Measurements from ENCODE around the gene ITGAE. TPM values are rescaled to one million over a fixed set of nuclear protein-coding genes. Genes with fewer than 3 reads are reported as not detected.

The ITGAE gene
- total RNA-seq, 1 donor from 2014 or later = 47.5 TPM

GRCh38 chr17:3766779-3767178 lies 34.2 kb downstream of the ITGAE start:
- no peaks in the 10 kb centered on the region for H3K79me2 ChIP-seq (ENCODE audit: low read depth)
- H3K27ac ChIP-seq = no peak overlapping the region
- H3K4me2 ChIP-seq = no peak overlapping the region
- TF ChIP-seq CTCF (IDR thresholded peaks at IDR 0.05) (no peak), EZH2 (IDR thresholded peaks at IDR 0.05) (no peak), EZH2phosphoT487 (IDR thresholded peaks at IDR 0.05) (no peak)
- no peaks in the 10 kb centered on the region for H3F3A ChIP-seq (ENCODE audit: low read depth)
- H3K27ac Mint-ChIP-seq = no peak overlapping the region
- H4K20me1 ChIP-seq (ENCODE audit: low read depth) = no peaks in the 10 kb centered on the region
- no peak for DNase-seq (ENCODE audit: low spot score)
- peaks cover 13% of the 10 kb centered on the region for H3K4me1 Mint-ChIP-seq
- H3K36me3 ChIP-seq = no peaks in the 10 kb centered on the region
- H3K4me1 ChIP-seq = no peaks in the 10 kb centered on the region
- H3K9ac ChIP-seq = no peak overlapping the region
- H3K4me3 Mint-ChIP-seq = no peak overlapping the region
- no peaks in the 10 kb centered on the region for H3K9me3 Mint-ChIP-seq
- H3K36me3 Mint-ChIP-seq = no peaks in the 10 kb centered on the region
- peaks cover 8% of the 10 kb centered on the region for H3K27me3 Mint-ChIP-seq (ENCODE audit: insufficient read depth, low read depth)
- H3K9me3 ChIP-seq (ENCODE audit: low read depth) = no peaks in the 10 kb centered on the region
- H3K4me3 ChIP-seq = no peak overlapping the region
- H2AFZ ChIP-seq (replicated peaks) = no peak overlapping the region
- H3K27me3 ChIP-seq = no peaks in the 10 kb centered on the region

DNA sequence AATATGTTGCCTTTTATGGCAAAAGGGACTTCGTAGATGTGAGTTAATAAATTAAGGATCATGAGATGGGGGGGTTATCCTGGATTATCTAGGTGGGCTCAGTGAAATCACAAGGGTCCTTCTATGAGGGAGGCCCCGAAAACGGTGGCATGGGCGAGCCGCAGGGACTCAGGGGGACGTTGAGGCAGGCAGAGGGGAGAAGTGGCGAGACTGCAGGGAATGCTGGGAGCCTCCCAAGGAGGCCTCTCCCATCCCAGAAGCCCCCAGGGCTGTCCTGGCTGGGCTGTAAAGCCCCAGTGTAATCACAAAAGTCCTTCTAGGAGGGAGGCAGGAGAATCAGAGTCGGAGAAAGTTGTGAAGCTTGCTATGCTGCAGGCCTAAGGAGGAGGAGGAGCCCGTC lies 35.0 kb downstream of the ITGAE start:
- H3K27me3 Mint-ChIP-seq (ENCODE audit: insufficient read depth, low read depth) = peaks cover 6% of the 10 kb centered on the region

GRCh38 chr17:3763777-3764170 lies 37.2 kb downstream of the ITGAE start:
- Mint-ChIP-seq H3K27ac (no peak overlapping the region), H3K4me3 (no peak overlapping the region), H3K4me1 (no peaks in the 10 kb centered on the region), H3K36me3 (no peaks in the 10 kb centered on the region), H3K9me3 (peaks cover 9% of the 10 kb centered on the region), H3K27me3 (ENCODE audit: insufficient read depth, low read depth) (peaks cover 4% of the 10 kb centered on the region)
- Histone ChIP-seq H3K9ac (no peak overlapping the region), H3F3A (ENCODE audit: low read depth) (no peaks in the 10 kb centered on the region), H4K20me1 (ENCODE audit: low read depth) (no peaks in the 10 kb centered on the region), H3K36me3 (no peaks in the 10 kb centered on the region), H2AFZ (replicated peaks) (no peak overlapping the region), H3K27me3 (no peaks in the 10 kb centered on the region), H3K4me3 (no peak overlapping the region), H3K79me2 (ENCODE audit: low read depth) (no peaks in the 10 kb centered on the region), H3K4me1 (no peaks in the 10 kb centered on the region), H3K9me3 (ENCODE audit: low read depth) (no peaks in the 10 kb centered on the region), H3K27ac (no peak overlapping the region), H3K4me2 (no peak overlapping the region)
- TF ChIP-seq EZH2phosphoT487 (IDR thresholded peaks at IDR 0.05) (no peak), CTCF (IDR thresholded peaks at IDR 0.05) (no peak), EZH2 (IDR thresholded peaks at IDR 0.05) (no peak)
- no peak for DNase-seq (ENCODE audit: low spot score)

More for the DNA sequence above, 35.0 kb downstream of the ITGAE start:
- no peak for TF ChIP-seq EZH2 (IDR thresholded peaks at IDR 0.05)
- TF ChIP-seq CTCF (IDR thresholded peaks at IDR 0.05) = no peak
- Histone ChIP-seq H3K27ac (no peak overlapping the region), H3K79me2 (ENCODE audit: low read depth) (no peaks in the 10 kb centered on the region), H3K4me2 (no peak overlapping the region), H3K4me1 (no peaks in the 10 kb centered on the region), H3K36me3 (no peaks in the 10 kb centered on the region), H3K27me3 (no peaks in the 10 kb centered on the region), H3K9me3 (ENCODE audit: low read depth) (no peaks in the 10 kb centered on the region), H2AFZ (replicated peaks) (no peak overlapping the region), H3K9ac (no peak overlapping the region), H3F3A (ENCODE audit: low read depth) (no peaks in the 10 kb centered on the region), H4K20me1 (ENCODE audit: low read depth) (no peaks in the 10 kb centered on the region), H3K4me3 (no peak overlapping the region)
- H3K4me1 Mint-ChIP-seq = peaks cover 7% of the 10 kb centered on the region
- H3K4me3 Mint-ChIP-seq = no peak overlapping the region
- peaks cover under 1% of the 10 kb centered on the region for H3K9me3 Mint-ChIP-seq
- H3K27ac Mint-ChIP-seq = peak overlapping the region; percentile 80
- no peaks in the 10 kb centered on the region for H3K36me3 Mint-ChIP-seq
- no peak for DNase-seq (ENCODE audit: low spot score)
